NCI-H460 (cell line): ENCODE measurements around the gene HERPUD2. TPM values are rescaled to one million over a fixed set of nuclear protein-coding genes. Genes with fewer than 3 reads are reported as not detected.
"Not testable (repeated sequence)": the region's sequence is repeated elsewhere in the genome, so short reads cannot be mapped to it uniquely, and the experiment has no call there.

Source experiments
- DNase-seq: peaks from one replicate; pipeline ENCODE4 v3.0.0-alpha.2; 2016; ENCODE audit warnings: low read depth; ENCODE audit errors: extremely low read depth
- total RNA-seq: library from RNA; depleted of rRNA; stranded (reverse); fragments of >200 nt; shearing (Covaris generic); gene quantifications from 2 replicates; pipeline ENCODE4 v1.2.3, GENCODE V29; 2014

HERPUD2 gene
- total RNA-seq, 1 experiment from 2014 or later, result 20.8 TPM

DNA sequence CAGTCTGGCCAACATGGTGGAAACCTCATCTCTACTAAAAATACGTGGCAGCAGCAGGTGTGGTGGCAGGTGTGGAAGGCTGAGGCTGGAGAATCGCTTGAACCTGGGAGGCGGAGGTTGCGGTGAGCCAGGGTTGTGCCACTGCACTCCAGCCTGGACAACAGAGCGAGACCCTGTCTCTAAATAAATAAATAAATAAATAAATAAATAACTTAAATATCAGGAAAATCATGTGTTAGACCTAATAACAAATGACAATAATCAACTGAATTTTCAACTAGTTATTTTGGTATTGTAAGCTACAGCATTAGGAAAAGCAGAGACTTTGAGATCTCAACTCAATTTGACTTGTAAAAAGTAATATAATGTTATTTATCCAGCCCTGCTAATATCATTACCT lies 9.2 kb downstream of the HERPUD2 start:
- DNase-seq, result no peak

GRCh38 chr7:35681231-35682029 lies 13.5 kb downstream of the HERPUD2 start:
- DNase-seq, result no peak

DNA sequence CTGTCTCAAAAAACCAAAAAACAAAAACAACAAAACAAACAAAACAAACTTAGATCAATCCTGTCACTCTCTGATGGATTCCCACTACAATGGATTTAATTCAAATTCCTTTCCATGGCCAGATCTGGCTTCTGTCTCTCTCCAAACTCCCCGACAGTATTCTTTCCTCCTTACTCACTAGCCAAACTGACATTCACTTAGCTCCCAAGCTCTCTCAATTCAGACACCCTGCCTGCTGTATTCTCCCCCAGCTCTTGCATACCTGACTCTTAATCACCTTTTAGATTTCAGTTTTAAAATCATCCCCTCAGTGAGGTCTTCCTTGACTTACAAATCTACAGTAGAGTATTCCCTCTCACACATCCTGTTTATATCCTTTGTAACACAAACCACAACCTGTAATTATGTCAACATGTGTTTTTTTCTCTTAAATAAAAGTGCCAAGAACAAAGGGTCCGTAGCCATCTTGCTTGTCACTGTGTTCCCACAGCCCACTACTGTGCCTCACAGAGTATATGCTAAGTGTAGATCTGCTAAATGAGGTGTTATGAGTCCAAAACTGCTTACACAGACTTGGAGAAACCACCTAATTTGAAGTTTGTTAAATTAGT lies 14.4 kb downstream of the HERPUD2 start:
- no peak for DNase-seq

- DNase-seq, result no peak
Observed at GRCh38 chr7:35677582-35678356, 17.2 kb downstream of the HERPUD2 start.

DNA sequence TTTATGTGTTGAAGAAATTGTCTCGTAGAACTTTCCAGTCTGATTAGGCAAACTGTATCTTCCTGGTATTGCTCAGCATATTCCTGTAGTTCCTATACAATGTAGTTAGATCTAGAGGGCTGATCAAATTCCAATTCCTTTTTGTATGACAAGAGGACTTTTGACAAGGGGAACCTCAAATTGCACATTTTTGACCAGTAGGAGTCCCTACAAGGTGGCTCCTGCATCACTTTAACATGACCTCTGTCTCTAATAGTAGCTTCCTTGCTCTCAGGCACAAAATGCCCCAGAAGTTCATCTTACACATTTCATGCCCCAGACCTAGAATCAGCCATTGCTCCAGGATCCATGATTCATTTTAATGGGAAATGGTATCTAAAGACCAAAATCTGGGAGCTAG lies 18.7 kb downstream of the HERPUD2 start:
- DNase-seq, result no peak

DNA sequence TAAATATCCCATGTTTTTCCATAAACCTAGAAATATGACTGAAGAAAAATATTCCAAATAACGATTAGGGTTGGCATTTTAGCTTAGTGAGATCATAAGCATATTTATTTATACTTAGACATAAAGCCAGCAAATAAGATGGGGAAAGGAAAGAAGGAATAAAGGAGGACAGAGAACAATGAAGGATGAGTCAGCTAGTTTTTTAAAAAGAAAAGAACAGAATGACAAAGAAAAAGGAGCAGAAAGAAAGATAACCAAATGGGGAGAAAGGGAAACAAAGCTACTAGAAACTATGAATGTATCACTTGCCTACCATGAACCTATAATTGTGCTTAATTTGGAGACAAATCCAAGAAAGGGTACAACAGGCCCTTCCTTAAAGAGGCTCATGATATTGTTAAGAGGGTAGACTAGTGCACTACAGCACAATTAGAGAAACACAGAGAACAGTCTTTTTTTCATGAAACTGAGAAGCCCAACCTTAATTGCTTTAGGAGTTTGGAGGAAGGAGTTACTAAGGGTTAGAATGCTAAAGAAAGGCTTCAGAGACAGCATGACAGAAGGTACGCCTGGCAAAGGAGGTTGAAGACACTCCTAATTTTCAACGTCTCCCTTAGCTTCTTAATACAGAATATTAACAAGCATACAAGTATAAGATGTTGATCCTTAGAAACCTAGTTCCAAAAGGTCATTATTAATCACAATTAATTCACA lies 23.9 kb downstream of the HERPUD2 start:
- no peak for DNase-seq

- DNase-seq, result not testable (repeated sequence)
Observed at GRCh38 chr7:35660411-35660810, 34.5 kb downstream of the HERPUD2 start.

GRCh38 chr7:35658606-35659201 lies 36.2 kb downstream of the HERPUD2 start:
- no peak for DNase-seq

- no peak for DNase-seq
Observed at GRCh38 chr7:35657125-35657524, 37.8 kb downstream of the HERPUD2 start.

GRCh38 chr7:35654558-35654957 lies 40.4 kb downstream of the HERPUD2 start:
- not testable (repeated sequence) for DNase-seq

GRCh38 chr7:35652124-35652523 lies 42.8 kb downstream of the HERPUD2 start:
- DNase-seq, result no peak

DNA sequence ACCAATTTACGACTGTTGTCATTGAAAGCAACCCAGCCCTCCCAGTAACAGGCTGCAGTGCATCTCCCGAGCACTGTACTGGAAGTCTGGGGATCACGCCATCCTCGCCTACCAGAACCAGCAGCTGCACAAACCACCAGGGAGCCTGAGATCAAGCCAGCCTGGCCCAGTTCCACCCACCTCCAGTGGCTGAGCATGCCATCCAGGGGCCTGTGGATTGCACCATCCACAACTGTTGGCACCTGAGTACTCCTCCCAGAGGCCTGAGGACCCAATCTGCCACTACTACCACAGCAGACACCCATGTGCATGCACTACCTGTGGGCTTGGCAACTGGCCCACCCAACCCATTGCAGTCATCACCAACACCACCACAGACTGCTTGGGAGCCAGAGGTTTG lies 44.2 kb downstream of the HERPUD2 start:
- no peak for DNase-seq

GRCh38 chr7:35649711-35650110 lies 45.2 kb downstream of the HERPUD2 start:
- DNase-seq, result no peak

GRCh38 chr7:35648367-35648766 lies 46.6 kb downstream of the HERPUD2 start:
- DNase-seq, result no peak

DNA sequence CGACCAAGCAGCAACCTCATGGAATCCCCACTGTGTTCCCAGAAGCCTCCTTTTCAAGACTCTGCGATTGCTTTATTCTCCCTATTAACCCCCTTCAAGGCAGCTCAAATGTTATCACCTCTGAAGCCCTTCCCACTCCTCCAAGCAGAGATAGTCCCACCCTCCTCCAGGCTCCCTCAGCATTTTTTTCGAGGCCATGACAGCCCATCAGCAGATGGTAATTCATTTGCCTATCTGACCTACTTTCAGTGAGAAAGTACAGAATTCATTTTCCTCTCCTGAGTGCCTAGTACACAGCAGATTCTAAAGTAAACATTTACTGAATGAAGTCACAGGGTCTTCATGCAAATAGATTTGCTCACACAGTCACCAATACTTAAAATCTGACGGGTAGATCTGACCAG lies 47.8 kb downstream of the HERPUD2 start:
- no peak for DNase-seq

DNA sequence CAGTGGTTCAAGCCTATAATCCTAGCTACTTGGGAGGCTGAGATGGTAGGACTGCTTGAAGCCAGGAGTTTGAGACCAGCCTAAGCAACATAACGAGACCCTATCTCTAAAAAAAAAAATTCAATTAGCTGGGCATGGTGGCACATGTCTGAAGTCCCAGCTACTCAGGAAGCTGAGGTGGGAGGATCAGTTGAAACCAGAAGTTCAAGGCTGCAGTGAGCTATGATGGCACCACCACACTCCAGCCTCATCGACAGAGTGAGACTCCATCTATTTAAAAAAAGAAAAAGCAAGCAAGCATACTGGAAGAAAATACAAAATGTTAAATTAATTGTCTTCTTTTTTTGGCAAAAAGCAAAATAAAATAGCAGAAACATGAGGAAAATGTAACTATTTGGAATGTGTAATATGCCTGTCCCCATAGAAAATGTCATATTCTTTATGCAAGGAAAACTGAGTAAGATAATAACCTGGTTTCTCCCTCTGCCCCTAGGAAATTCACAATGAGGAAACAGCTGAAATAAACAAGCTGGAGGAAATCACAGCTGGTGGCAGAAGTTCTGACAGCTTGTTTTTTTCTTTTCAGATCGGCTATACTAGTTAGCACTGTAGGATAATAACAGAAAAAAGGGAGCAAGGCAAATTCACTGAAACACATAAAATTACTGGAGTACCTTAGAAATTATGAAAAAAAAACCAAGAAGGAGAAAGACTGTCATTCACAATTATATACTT lies 48.5 kb downstream of the HERPUD2 start:
- no peak for DNase-seq

- DNase-seq, result no peak
Observed at GRCh38 chr7:35645691-35646090, 49.2 kb downstream of the HERPUD2 start.

GRCh38 chr7:35630024-35630972 lies 64.6 kb downstream of the HERPUD2 start:
- DNase-seq, result no peak
